ENCODE measurements around the gene ATP5MG. TPM values are rescaled to one million over a fixed set of nuclear protein-coding genes. Genes with fewer than 3 reads are reported as not detected.

ATP5MG gene
- total RNA-seq, 1 donor from 2014 or later = 194 TPM

- no peak overlapping the region for H3K27ac Mint-ChIP-seq (ENCODE audit: unreplicated experiment)
- Histone ChIP-seq H3K9me3 (ENCODE audit: insufficient read depth, low read depth, low read length) (no peaks in the 10 kb centered on the region), H3K36me3 (ENCODE audit: insufficient read depth, low read length) (peaks cover 61% of the 10 kb centered on the region), H3K9ac (ENCODE audit: low read length) (no peak overlapping the region), H3K4me1 (ENCODE audit: insufficient read depth, low read length) (no peaks in the 10 kb centered on the region), H3K4me3 (ENCODE audit: insufficient read depth, low read depth, low read length) (no peak overlapping the region), H3K79me2 (ENCODE audit: insufficient read depth, low read length) (no peaks in the 10 kb centered on the region), H3K4me2 (ENCODE audit: low read length) (no peak overlapping the region), H2AFZ (ENCODE audit: low read depth, low read length) (no peak overlapping the region), H3K27ac (ENCODE audit: low read depth, low read length) (no peak overlapping the region), H3K27me3 (ENCODE audit: insufficient read depth, low read length) (no peaks in the 10 kb centered on the region), H4K20me1 (ENCODE audit: insufficient read depth, low read length) (no peaks in the 10 kb centered on the region)
- H3K9me3 Mint-ChIP-seq (ENCODE audit: unreplicated experiment) = no peaks in the 10 kb centered on the region
- no peak for FAIRE-seq
- DNase-seq (ENCODE audit: low read depth) = no peak
- TF ChIP-seq CTCF (IDR thresholded peaks at IDR 0.05; ENCODE audit: insufficient read depth, low read depth, low read length) (no peak), EZH2 (IDR thresholded peaks at IDR 0.05; ENCODE audit: insufficient read depth, low read length) (no peak)
- H3K36me3 Mint-ChIP-seq (ENCODE audit: low read depth, unreplicated experiment) = peaks cover 32% of the 10 kb centered on the region
- no peaks in the 10 kb centered on the region for H3K27me3 Mint-ChIP-seq (ENCODE audit: low read depth, unreplicated experiment)
- H3K4me1 Mint-ChIP-seq (ENCODE audit: low read depth, unreplicated experiment) = no peaks in the 10 kb centered on the region
- H3K4me3 Mint-ChIP-seq (ENCODE audit: unreplicated experiment) = no peak overlapping the region
These were observed 28.1 kb upstream of the ATP5MG start for GRCh38 chr11:118373263-118373662.

DNA sequence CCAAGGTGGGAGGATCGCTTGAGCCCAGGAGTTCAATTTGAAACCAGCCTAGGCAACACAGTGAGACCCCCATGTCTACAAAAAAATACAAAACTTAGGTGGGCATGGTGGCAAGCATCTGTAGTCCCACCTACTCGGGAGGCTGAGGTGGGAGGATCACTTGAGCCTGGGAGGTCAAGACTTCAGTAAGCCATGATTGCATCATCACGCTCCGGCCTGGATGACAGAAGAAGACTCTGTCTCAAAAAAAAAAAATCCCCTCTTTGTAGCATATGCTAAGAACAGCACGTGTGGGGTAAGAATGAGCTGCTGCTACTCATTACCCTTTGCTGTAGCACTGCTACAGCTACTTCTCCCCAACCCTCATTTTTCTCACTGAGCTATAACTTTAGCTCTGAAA is 27.5 kb upstream of the ATP5MG start:
- Histone ChIP-seq H3K4me3 (ENCODE audit: insufficient read depth, low read depth, low read length) (no peak overlapping the region), H3K9me3 (ENCODE audit: insufficient read depth, low read depth, low read length) (no peaks in the 10 kb centered on the region), H3K4me1 (ENCODE audit: insufficient read depth, low read length) (no peaks in the 10 kb centered on the region), H3K36me3 (ENCODE audit: insufficient read depth, low read length) (peaks cover 58% of the 10 kb centered on the region), H3K27me3 (ENCODE audit: insufficient read depth, low read length) (no peaks in the 10 kb centered on the region), H4K20me1 (ENCODE audit: insufficient read depth, low read length) (no peaks in the 10 kb centered on the region), H3K9ac (ENCODE audit: low read length) (no peak overlapping the region), H2AFZ (ENCODE audit: low read depth, low read length) (no peak overlapping the region), H3K4me2 (ENCODE audit: low read length) (no peak overlapping the region), H3K27ac (ENCODE audit: low read depth, low read length) (no peak overlapping the region), H3K79me2 (ENCODE audit: insufficient read depth, low read length) (no peaks in the 10 kb centered on the region)
- Mint-ChIP-seq H3K4me1 (ENCODE audit: low read depth, unreplicated experiment) (no peaks in the 10 kb centered on the region), H3K4me3 (ENCODE audit: unreplicated experiment) (no peak overlapping the region), H3K27me3 (ENCODE audit: low read depth, unreplicated experiment) (no peaks in the 10 kb centered on the region), H3K9me3 (ENCODE audit: unreplicated experiment) (no peaks in the 10 kb centered on the region), H3K36me3 (ENCODE audit: low read depth, unreplicated experiment) (peaks cover 30% of the 10 kb centered on the region), H3K27ac (ENCODE audit: unreplicated experiment) (no peak overlapping the region)
- TF ChIP-seq EZH2 (IDR thresholded peaks at IDR 0.05; ENCODE audit: insufficient read depth, low read length) = no peak
- TF ChIP-seq CTCF (IDR thresholded peaks at IDR 0.05; ENCODE audit: insufficient read depth, low read depth, low read length) = no peak
- FAIRE-seq (no peak), DNase-seq (ENCODE audit: low read depth) (no peak)

GRCh38 chr11:118374729-118375128 is 26.7 kb upstream of the ATP5MG start:
- TF ChIP-seq CTCF (IDR thresholded peaks at IDR 0.05; ENCODE audit: insufficient read depth, low read depth, low read length) (no peak), EZH2 (IDR thresholded peaks at IDR 0.05; ENCODE audit: insufficient read depth, low read length) (no peak)
- Histone ChIP-seq H3K79me2 (ENCODE audit: insufficient read depth, low read length) (no peaks in the 10 kb centered on the region), H4K20me1 (ENCODE audit: insufficient read depth, low read length) (no peaks in the 10 kb centered on the region), H3K9me3 (ENCODE audit: insufficient read depth, low read depth, low read length) (no peaks in the 10 kb centered on the region), H3K27me3 (ENCODE audit: insufficient read depth, low read length) (no peaks in the 10 kb centered on the region), H3K9ac (ENCODE audit: low read length) (no peak overlapping the region), H3K4me2 (ENCODE audit: low read length) (no peak overlapping the region), H3K36me3 (ENCODE audit: insufficient read depth, low read length) (peaks cover 58% of the 10 kb centered on the region), H3K27ac (ENCODE audit: low read depth, low read length) (no peak overlapping the region), H2AFZ (ENCODE audit: low read depth, low read length) (no peak overlapping the region), H3K4me3 (ENCODE audit: insufficient read depth, low read depth, low read length) (no peak overlapping the region), H3K4me1 (ENCODE audit: insufficient read depth, low read length) (no peaks in the 10 kb centered on the region)
- no peaks in the 10 kb centered on the region for H3K9me3 Mint-ChIP-seq (ENCODE audit: unreplicated experiment)
- H3K36me3 Mint-ChIP-seq (ENCODE audit: low read depth, unreplicated experiment) = peaks cover 30% of the 10 kb centered on the region
- no peak overlapping the region for H3K27ac Mint-ChIP-seq (ENCODE audit: unreplicated experiment)
- DNase-seq (ENCODE audit: low read depth) = no peak
- no peaks in the 10 kb centered on the region for H3K4me1 Mint-ChIP-seq (ENCODE audit: low read depth, unreplicated experiment)
- no peaks in the 10 kb centered on the region for H3K27me3 Mint-ChIP-seq (ENCODE audit: low read depth, unreplicated experiment)
- FAIRE-seq = no peak
- no peak overlapping the region for H3K4me3 Mint-ChIP-seq (ENCODE audit: unreplicated experiment)
